HG03108 (cell line): Measurements from ENCODE around the gene SLCO1B3.

Source experiments
- ATAC-seq: cut with Tn5 transposase; IDR thresholded peaks from one replicate; pipeline ENCODE4 v1.9.1; 2021; ENCODE audit warnings: moderate library complexity; ENCODE audit not compliant: unreplicated experiment

The SLCO1B3 gene

GRCh38 chr12:20883288-20883687 lies 72.8 kb downstream of the SLCO1B3 start:
- no peak for ATAC-seq

- ATAC-seq = no peak
Observed at GRCh38 chr12:20885116-20885515, 74.6 kb downstream of the SLCO1B3 start.

- ATAC-seq = no peak
Observed at GRCh38 chr12:20885552-20885951, 75.0 kb downstream of the SLCO1B3 start.

- ATAC-seq = no peak
Observed at GRCh38 chr12:20917269-20917668, 106.8 kb downstream of the SLCO1B3 start.

GRCh38 chr12:20917819-20918218 lies 107.3 kb downstream of the SLCO1B3 start:
- ATAC-seq = no peak

- no peak for ATAC-seq
Observed at GRCh38 chr12:20931894-20932293, 121.4 kb downstream of the SLCO1B3 start.

- ATAC-seq = no peak
Observed at GRCh38 chr12:20946732-20947131, 136.2 kb downstream of the SLCO1B3 start.

GRCh38 chr12:20950248-20950647 lies 139.7 kb downstream of the SLCO1B3 start:
- no peak for ATAC-seq

- ATAC-seq = no peak
Observed at GRCh38 chr12:20963303-20963702, 152.8 kb downstream of the SLCO1B3 start.

GRCh38 chr12:20963762-20964161 lies 153.3 kb downstream of the SLCO1B3 start:
- ATAC-seq = no peak
